GM18873 (cell line): ENCODE measurements around the gene CLTB.
A peak's percentile ranks its signal among the peaks of the same experiment; 100 is the strongest.
"Not testable (repeated sequence)": the region's sequence is repeated elsewhere in the genome, so short reads cannot be mapped to it uniquely, and the experiment has no call there.

Experiments used
- ATAC-seq: cut with Tn5 transposase; IDR thresholded peaks from one replicate; pipeline ENCODE4 v1.9.1; 2021; ENCODE audit warnings: mild to moderate bottlenecking, moderate library complexity, moderate number of reproducible peaks; ENCODE audit not compliant: unreplicated experiment, low FRiP score

The CLTB gene

GRCh38 chr5:176415952-176416924 lies at the start of gene CLTB:
CLTB (minus strand) TSS chr5:176416539; CDS start chr5:176416363, 176 bp downstream.
- peak; percentile 64 for ATAC-seq

- no peak for ATAC-seq
Measured at GRCh38 chr5:176463113-176463764, 46.9 kb upstream of the CLTB start.

GRCh38 chr5:176461349-176461748 lies 45.0 kb upstream of the CLTB start:
- no peak for ATAC-seq

- no peak for ATAC-seq
Measured at GRCh38 chr5:176458904-176459561, 42.7 kb upstream of the CLTB start.

- no peak for ATAC-seq
Measured at GRCh38 chr5:176454724-176455394, 38.5 kb upstream of the CLTB start.

- no peak for ATAC-seq
Measured at GRCh38 chr5:176450077-176450476, 33.7 kb upstream of the CLTB start.

- peak; percentile 90 for ATAC-seq
Measured at GRCh38 chr5:176447978-176448608, 31.8 kb upstream of the CLTB start, which contains the start of gene FAF2. FAF2 (plus strand) TSS chr5:176448385; CDS start chr5:176448408, 23 bp downstream.

GRCh38 chr5:176447591-176447977 lies 31.2 kb upstream of the CLTB start:
- peak; percentile 16 for ATAC-seq

GRCh38 chr5:176446884-176447590 lies 30.7 kb upstream of the CLTB start:
- ATAC-seq: no peak

GRCh38 chr5:176446028-176446665 lies 29.8 kb upstream of the CLTB start:
- ATAC-seq: no peak

GRCh38 chr5:176444742-176445141 lies 28.4 kb upstream of the CLTB start:
- no peak for ATAC-seq

- not testable (repeated sequence) for ATAC-seq
Measured at GRCh38 chr5:176442911-176443310, 26.6 kb upstream of the CLTB start.

- no peak for ATAC-seq
Measured at GRCh38 chr5:176441921-176442323, 25.6 kb upstream of the CLTB start.

- no peak for ATAC-seq
Measured at GRCh38 chr5:176440927-176441706, 24.8 kb upstream of the CLTB start.

GRCh38 chr5:176438959-176439757 lies 22.8 kb upstream of the CLTB start:
- ATAC-seq: no peak

GRCh38 chr5:176436656-176437055 lies 20.3 kb upstream of the CLTB start:
- ATAC-seq: no peak

- no peak for ATAC-seq
Measured at GRCh38 chr5:176432707-176433106, 16.4 kb upstream of the CLTB start.
